ENCODE results near the gene ZNF253.
"Not testable (repeated sequence)": the region's sequence is repeated elsewhere in the genome, so short reads cannot be mapped to it uniquely, and the experiment has no call there.

Gene ZNF253

GRCh38 chr19:19865750-19866610 is at the start of gene ZNF253:
TSS of gene ZNF253 (plus strand) at chr19:19865882. CDS start at chr19:19865997, 115 bp downstream.
- Histone ChIP-seq H3K27me3 (ENCODE audit: control insufficient read depth, insufficient read depth, low read length) (no peaks in the 10 kb centered on the region), H3K9ac (ENCODE audit: low read depth, low read length) (peak within 1 kb of the TSS; percentile 98), H3K4me1 (ENCODE audit: control insufficient read depth, insufficient read depth, low read length) (no peaks in the 10 kb centered on the region), H3K9me3 (ENCODE audit: control insufficient read depth, insufficient read depth, low read length) (no peaks in the 10 kb centered on the region), H3K36me3 (ENCODE audit: control insufficient read depth, insufficient read depth, low read length) (no peaks in the 10 kb centered on the region), H3K4me3 (ENCODE audit: low read depth, low read length) (peak within 1 kb of the TSS; percentile 96)

DNA sequence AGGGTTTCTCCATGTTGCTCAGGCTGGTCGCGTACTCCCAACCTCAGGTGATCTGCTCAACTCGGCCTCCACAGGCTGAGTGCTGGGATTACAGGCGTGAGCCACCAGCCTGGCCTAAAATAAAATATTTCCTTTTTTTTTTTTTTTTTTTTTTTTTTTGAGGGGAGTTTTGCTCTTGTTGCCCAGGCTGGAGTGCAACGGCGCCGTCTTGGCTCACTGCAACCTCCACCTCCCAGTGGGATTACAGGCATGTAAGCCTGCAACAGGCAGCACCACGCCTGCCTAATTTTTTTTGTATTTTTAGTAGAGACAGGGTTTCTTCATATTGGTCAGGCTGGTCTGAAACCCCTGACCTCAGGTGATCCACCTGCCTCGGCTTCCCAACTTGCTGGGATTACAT is 49.0 kb upstream of the ZNF253 start:
- no peak overlapping the region for H3K9ac ChIP-seq (ENCODE audit: low read depth, low read length)
- H3K9me3 ChIP-seq (ENCODE audit: control insufficient read depth, insufficient read depth, low read length): no peaks in the 10 kb centered on the region
- H3K4me1 ChIP-seq (ENCODE audit: control insufficient read depth, insufficient read depth, low read length): no peaks in the 10 kb centered on the region
- no peak overlapping the region for H3K4me3 ChIP-seq (ENCODE audit: low read depth, low read length)
- no peaks in the 10 kb centered on the region for H3K27me3 ChIP-seq (ENCODE audit: control insufficient read depth, insufficient read depth, low read length)
- H3K36me3 ChIP-seq (ENCODE audit: control insufficient read depth, insufficient read depth, low read length): no peaks in the 10 kb centered on the region

- Histone ChIP-seq H3K9ac (ENCODE audit: low read depth, low read length) (no peak overlapping the region), H3K4me3 (ENCODE audit: low read depth, low read length) (no peak overlapping the region), H3K27me3 (ENCODE audit: control insufficient read depth, insufficient read depth, low read length) (no peaks in the 10 kb centered on the region), H3K36me3 (ENCODE audit: control insufficient read depth, insufficient read depth, low read length) (no peaks in the 10 kb centered on the region), H3K4me1 (ENCODE audit: control insufficient read depth, insufficient read depth, low read length) (no peaks in the 10 kb centered on the region), H3K9me3 (ENCODE audit: control insufficient read depth, insufficient read depth, low read length) (no peaks in the 10 kb centered on the region)
Observed at GRCh38 chr19:19817357-19817756, 48.3 kb upstream of the ZNF253 start.

GRCh38 chr19:19820774-19821320 is 44.8 kb upstream of the ZNF253 start:
- peak overlapping the region; percentile 77 for H3K4me3 ChIP-seq (ENCODE audit: low read depth, low read length)
- H3K9ac ChIP-seq (ENCODE audit: low read depth, low read length): peak overlapping the region; percentile 63
- no peaks in the 10 kb centered on the region for H3K27me3 ChIP-seq (ENCODE audit: control insufficient read depth, insufficient read depth, low read length)
- H3K4me1 ChIP-seq (ENCODE audit: control insufficient read depth, insufficient read depth, low read length): no peaks in the 10 kb centered on the region
- H3K36me3 ChIP-seq (ENCODE audit: control insufficient read depth, insufficient read depth, low read length): no peaks in the 10 kb centered on the region
- no peaks in the 10 kb centered on the region for H3K9me3 ChIP-seq (ENCODE audit: control insufficient read depth, insufficient read depth, low read length)

DNA sequence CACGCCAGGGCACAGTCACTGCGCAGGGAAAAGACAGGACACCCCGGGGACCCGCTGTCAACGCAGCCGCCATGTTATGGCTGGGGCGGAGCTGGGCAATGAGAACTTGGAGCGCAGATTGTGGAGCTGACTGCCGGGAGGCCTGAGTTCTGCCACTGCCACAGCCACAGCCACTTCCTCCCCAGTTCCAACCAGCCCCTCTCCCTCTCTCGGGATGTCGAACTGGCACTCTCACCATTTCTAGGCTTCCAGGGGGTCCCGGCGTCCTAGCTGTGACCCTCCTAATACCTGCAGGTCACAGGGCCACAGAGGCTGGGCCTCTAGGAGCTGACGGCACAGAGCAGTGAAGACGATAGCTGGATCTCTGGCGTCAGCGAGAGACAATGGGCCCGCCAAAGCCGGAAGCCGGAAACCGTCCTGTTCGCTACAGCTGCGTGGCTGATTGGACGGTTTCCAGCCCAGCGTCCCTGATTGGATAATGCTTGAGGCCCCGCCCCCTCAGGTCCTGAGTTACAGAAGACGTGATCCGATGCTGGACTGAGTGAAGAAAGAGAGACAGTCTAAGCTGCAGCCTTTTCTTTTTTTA is 44.2 kb upstream of the ZNF253 start, which contains the start of gene ZNF506:
TSS of gene ZNF506 (minus strand) at position 385 of the 586 bp plus-strand sequence. CDS start at position 238, 147 bp downstream.
- no peaks in the 10 kb centered on the region for H3K9me3 ChIP-seq (ENCODE audit: control insufficient read depth, insufficient read depth, low read length)
- no peaks in the 10 kb centered on the region for H3K36me3 ChIP-seq (ENCODE audit: control insufficient read depth, insufficient read depth, low read length)
- peak within 1 kb of the TSS; percentile 77 for H3K4me3 ChIP-seq (ENCODE audit: low read depth, low read length)
- no peaks in the 10 kb centered on the region for H3K4me1 ChIP-seq (ENCODE audit: control insufficient read depth, insufficient read depth, low read length)
- H3K9ac ChIP-seq (ENCODE audit: low read depth, low read length): peak within 1 kb of the TSS; percentile 63
- no peaks in the 10 kb centered on the region for H3K27me3 ChIP-seq (ENCODE audit: control insufficient read depth, insufficient read depth, low read length)

GRCh38 chr19:19821976-19822375 is 43.7 kb upstream of the ZNF253 start:
- H3K27me3 ChIP-seq (ENCODE audit: control insufficient read depth, insufficient read depth, low read length); H3K4me1 ChIP-seq (ENCODE audit: control insufficient read depth, insufficient read depth, low read length); H3K36me3 ChIP-seq (ENCODE audit: control insufficient read depth, insufficient read depth, low read length); H3K9ac ChIP-seq (ENCODE audit: low read depth, low read length); H3K9me3 ChIP-seq (ENCODE audit: control insufficient read depth, insufficient read depth, low read length): not testable (repeated sequence)
- H3K4me3 ChIP-seq (ENCODE audit: low read depth, low read length): peak overlapping the region; percentile 77

DNA sequence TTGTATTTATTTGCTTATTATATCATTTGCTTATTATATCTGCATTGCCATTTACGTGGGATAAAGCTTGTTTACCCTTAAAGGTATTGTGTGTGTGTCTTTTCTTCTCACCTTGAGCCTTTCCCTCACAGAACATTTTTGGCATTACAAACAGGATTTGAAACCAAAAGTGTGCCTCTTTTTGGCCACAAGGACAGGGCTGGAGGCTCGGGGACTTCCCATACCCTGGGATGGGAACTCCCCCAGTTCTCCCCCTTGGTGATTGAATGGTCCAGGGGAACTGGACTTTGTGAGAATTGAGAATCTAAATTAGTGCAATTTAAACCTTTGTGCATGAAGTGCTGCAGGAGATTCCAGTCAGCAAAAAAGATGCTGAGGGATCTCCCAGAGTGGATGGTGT is 41.8 kb upstream of the ZNF253 start:
- no peaks in the 10 kb centered on the region for H3K36me3 ChIP-seq (ENCODE audit: control insufficient read depth, insufficient read depth, low read length)
- H3K9me3 ChIP-seq (ENCODE audit: control insufficient read depth, insufficient read depth, low read length): no peaks in the 10 kb centered on the region
- no peak overlapping the region for H3K4me3 ChIP-seq (ENCODE audit: low read depth, low read length)
- H3K4me1 ChIP-seq (ENCODE audit: control insufficient read depth, insufficient read depth, low read length): no peaks in the 10 kb centered on the region
- H3K9ac ChIP-seq (ENCODE audit: low read depth, low read length): no peak overlapping the region
- no peaks in the 10 kb centered on the region for H3K27me3 ChIP-seq (ENCODE audit: control insufficient read depth, insufficient read depth, low read length)

GRCh38 chr19:19826875-19827274 is 38.8 kb upstream of the ZNF253 start:
- no peak overlapping the region for H3K4me3 ChIP-seq (ENCODE audit: low read depth, low read length)
- no peaks in the 10 kb centered on the region for H3K4me1 ChIP-seq (ENCODE audit: control insufficient read depth, insufficient read depth, low read length)
- peaks cover 10% of the 10 kb centered on the region for H3K9me3 ChIP-seq (ENCODE audit: control insufficient read depth, insufficient read depth, low read length)
- no peak overlapping the region for H3K9ac ChIP-seq (ENCODE audit: low read depth, low read length)
- no peaks in the 10 kb centered on the region for H3K27me3 ChIP-seq (ENCODE audit: control insufficient read depth, insufficient read depth, low read length)
- H3K36me3 ChIP-seq (ENCODE audit: control insufficient read depth, insufficient read depth, low read length): no peaks in the 10 kb centered on the region

- Histone ChIP-seq H3K4me1 (ENCODE audit: control insufficient read depth, insufficient read depth, low read length) (no peaks in the 10 kb centered on the region), H3K9me3 (ENCODE audit: control insufficient read depth, insufficient read depth, low read length) (peaks cover 20% of the 10 kb centered on the region), H3K36me3 (ENCODE audit: control insufficient read depth, insufficient read depth, low read length) (no peaks in the 10 kb centered on the region), H3K9ac (ENCODE audit: low read depth, low read length) (no peak overlapping the region), H3K4me3 (ENCODE audit: low read depth, low read length) (no peak overlapping the region), H3K27me3 (ENCODE audit: control insufficient read depth, insufficient read depth, low read length) (no peaks in the 10 kb centered on the region)
Observed at GRCh38 chr19:19835560-19836038, 30.1 kb upstream of the ZNF253 start.

- no peaks in the 10 kb centered on the region for H3K4me1 ChIP-seq (ENCODE audit: control insufficient read depth, insufficient read depth, low read length)
- H3K36me3 ChIP-seq (ENCODE audit: control insufficient read depth, insufficient read depth, low read length): no peaks in the 10 kb centered on the region
- no peaks in the 10 kb centered on the region for H3K27me3 ChIP-seq (ENCODE audit: control insufficient read depth, insufficient read depth, low read length)
- H3K9me3 ChIP-seq (ENCODE audit: control insufficient read depth, insufficient read depth, low read length): no peaks in the 10 kb centered on the region
- no peak overlapping the region for H3K9ac ChIP-seq (ENCODE audit: low read depth, low read length)
- no peak overlapping the region for H3K4me3 ChIP-seq (ENCODE audit: low read depth, low read length)
Observed at GRCh38 chr19:19847781-19848180, 17.9 kb upstream of the ZNF253 start.

- no peaks in the 10 kb centered on the region for H3K9me3 ChIP-seq (ENCODE audit: control insufficient read depth, insufficient read depth, low read length)
- H3K27me3 ChIP-seq (ENCODE audit: control insufficient read depth, insufficient read depth, low read length): no peaks in the 10 kb centered on the region
- H3K9ac ChIP-seq (ENCODE audit: low read depth, low read length): no peak overlapping the region
- H3K4me3 ChIP-seq (ENCODE audit: low read depth, low read length): no peak overlapping the region
- no peaks in the 10 kb centered on the region for H3K4me1 ChIP-seq (ENCODE audit: control insufficient read depth, insufficient read depth, low read length)
- no peaks in the 10 kb centered on the region for H3K36me3 ChIP-seq (ENCODE audit: control insufficient read depth, insufficient read depth, low read length)
Observed at GRCh38 chr19:19849056-19849455, 16.6 kb upstream of the ZNF253 start.

DNA sequence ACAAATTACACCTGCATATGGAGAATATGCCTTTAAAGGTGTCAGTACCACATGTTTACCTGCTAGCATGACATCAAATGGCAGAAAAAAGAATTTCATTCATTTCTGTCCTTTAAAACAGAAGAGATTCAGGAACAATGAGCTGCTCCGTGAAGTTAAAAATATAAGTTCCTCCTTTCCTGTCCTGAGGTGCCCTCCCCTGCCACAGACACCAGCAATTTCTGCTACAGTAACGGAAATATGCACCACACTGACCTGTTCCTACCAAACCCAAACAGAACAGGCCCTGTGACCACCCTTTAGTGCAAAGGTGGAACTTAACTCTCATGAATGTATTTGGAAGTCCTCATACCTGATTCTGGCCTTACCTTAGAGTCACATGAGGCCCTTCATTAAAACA is 13.9 kb upstream of the ZNF253 start:
- not testable (repeated sequence) for H3K4me3 ChIP-seq (ENCODE audit: low read depth, low read length); H3K4me1 ChIP-seq (ENCODE audit: control insufficient read depth, insufficient read depth, low read length); H3K27me3 ChIP-seq (ENCODE audit: control insufficient read depth, insufficient read depth, low read length); H3K36me3 ChIP-seq (ENCODE audit: control insufficient read depth, insufficient read depth, low read length); H3K9me3 ChIP-seq (ENCODE audit: control insufficient read depth, insufficient read depth, low read length); H3K9ac ChIP-seq (ENCODE audit: low read depth, low read length)
